GM12878 (cell line): ENCODE measurements around the gene GAB1. TPM values are rescaled to one million over a fixed set of nuclear protein-coding genes. Genes with fewer than 3 reads are reported as not detected.

Source experiments
- ATAC-seq: fragments of 200-7000 bp; cut with Tn5 transposase; 3 replicates; pipeline ENCODE4 v1.9.1; 2020; ENCODE audit warnings: mild to moderate bottlenecking, moderate library complexity
- BruUV-seq: library from RNA; stranded (reverse); fragments of 400-500 nt; replicated peaks from 2 replicates; lab custom pipeline; 2021; lab: Mats Ljungman, UMichigan
- CTCF ChIA-PET: fragments of 300-600 bp; sonication (Branson Sonifier 250); formaldehyde crosslinking; extraction: SDS; loops from one replicate; lab custom pipeline; 2021; ENCODE audit warnings: inconsistent platforms; lab: Yijun Ruan, JAX
- POLR2A ChIA-PET: fragments of 350-600 bp; formaldehyde crosslinking; extraction: SDS; loops from one replicate; lab custom pipeline; 2021; ENCODE audit warnings: inconsistent platforms; lab: Charles Lee
- RAD21 ChIA-PET: fragments of 300-600 bp; sonication (Branson Sonifier 250); formaldehyde crosslinking; loops from one replicate; lab custom pipeline; 2023; ENCODE audit warnings: antibody characterized with exemption; ENCODE audit not compliant: unreplicated experiment; lab: Charles Lee
- SMC1A ChIA-PET: fragments of 300-600 bp; sonication (Branson Sonifier 250); formaldehyde crosslinking; loops from one replicate; lab custom pipeline; 2023; ENCODE audit not compliant: unreplicated experiment, uncharacterized antibody; lab: Charles Lee
- DNase-seq: peaks from one replicate; pipeline ENCODE4 v3.0.0-alpha.2; 2011; ENCODE audit warnings: low read depth, low spot score
- FAIRE-seq: peaks from 3 replicates; lab custom pipeline; 2011; peaks lifted over from hg19 to GRCh38; lab: Jason Lieb, UNC
- H2AFZ ChIP-seq: 2 replicates; pipeline ENCODE4 v1.6.0; 2011; ENCODE audit warnings: low read depth, low read length, control low read depth; ENCODE audit not compliant: control insufficient read depth
- H3K27ac ChIP-seq: 2 replicates; pipeline ENCODE4 v1.5.1; 2011; ENCODE audit warnings: control low read depth; ENCODE audit not compliant: control insufficient read depth, insufficient read depth
- H3K27me3 ChIP-seq, 2 experiments: replicated peaks in 1 of 2; 2 replicates each; pipeline versions ENCODE4 v1.6.0 to v1.6.1; 2011; ENCODE audit warnings: low read length in 1 of 2; ENCODE audit not compliant: control insufficient read depth in 2 of 2, insufficient read depth in 2 of 2
- H3K36me3 ChIP-seq, 2 experiments: 2 replicates each; pipeline ENCODE4 v1.5.1; 2011; ENCODE audit warnings: low read length in 1 of 2; ENCODE audit not compliant: control insufficient read depth in 2 of 2, insufficient read depth in 2 of 2
- H3K4me1 ChIP-seq: 2 replicates; pipeline ENCODE4 v1.6.1; 2011; ENCODE audit warnings: mild to moderate bottlenecking, low read length, moderate library complexity, mixed read lengths; ENCODE audit not compliant: control insufficient read depth, insufficient read depth
- H3K4me2 ChIP-seq: 2 replicates; pipeline ENCODE4 v1.6.0; 2011; ENCODE audit warnings: control low read depth; ENCODE audit not compliant: control insufficient read depth, insufficient read depth
- H3K4me3 ChIP-seq: fragments of 200-600 bp; sonication (generic); 2 replicates; pipeline ENCODE4 v1.5.1; 2016
- H3K79me2 ChIP-seq: 2 replicates; pipeline ENCODE4 v1.6.0; 2011; ENCODE audit warnings: low read length; ENCODE audit not compliant: control insufficient read depth, insufficient read depth
- H3K9ac ChIP-seq: 2 replicates; pipeline ENCODE4 v1.8.0; 2011; ENCODE audit warnings: low read length, control low read depth, mixed read lengths; ENCODE audit not compliant: control insufficient read depth, insufficient read depth
- H3K9me3 ChIP-seq: replicated peaks from 3 replicates; pipeline ENCODE4 v1.5.1; 2011; ENCODE audit warnings: mild to moderate bottlenecking, low read length; ENCODE audit not compliant: control insufficient read depth, insufficient read depth
- H4K20me1 ChIP-seq: 2 replicates; pipeline ENCODE4 v1.6.0; 2011; ENCODE audit not compliant: control insufficient read depth, insufficient read depth
- BACH1 ChIP-seq: fragments of 450-650 bp; IDR thresholded peaks from 2 replicates; pipeline ENCODE4 v1.6.1; 2017; ENCODE audit warnings: mild to moderate bottlenecking, borderline replicate concordance
- DPF2 ChIP-seq: fragments of 450-650 bp; IDR thresholded peaks from 2 replicates; pipeline ENCODE4 v1.6.1; 2017; ENCODE audit warnings: mild to moderate bottlenecking
- HCFC1 ChIP-seq: fragments of 150-350 bp; IDR thresholded peaks from 2 replicates; pipeline ENCODE4 v1.6.1; 2014; ENCODE audit warnings: low read length
- HDGF ChIP-seq: fragments of 450-650 bp; IDR thresholded peaks from 2 replicates; pipeline ENCODE4 v1.6.1; 2016; ENCODE audit warnings: antibody characterized with exemption
- IKZF1 ChIP-seq: fragments of 450-650 bp; conservative IDR thresholded peaks from 2 replicates; pipeline ENCODE4 v1.6.1; 2017; ENCODE audit warnings: antibody characterized with exemption, mild to moderate bottlenecking
- IKZF2 ChIP-seq, 2 experiments: fragments of 450-650 bp; IDR thresholded peaks; 2 replicates each; pipeline ENCODE4 v1.6.1; 2017; ENCODE audit warnings: mild to moderate bottlenecking in 2 of 2, moderate library complexity in 2 of 2
- MEF2A ChIP-seq: IDR thresholded peaks from 2 replicates; pipeline ENCODE4 v1.6.1; 2011; ENCODE audit warnings: low read depth, mild to moderate bottlenecking, low read length, moderate library complexity; ENCODE audit not compliant: insufficient read depth
- NFIC ChIP-seq: IDR thresholded peaks from 2 replicates; pipeline ENCODE4 v1.6.1; 2012; ENCODE audit warnings: low read depth, mild to moderate bottlenecking, inconsistent platforms, low read length, moderate library complexity
- NR2C1 ChIP-seq: fragments of 450-650 bp; IDR thresholded peaks from 2 replicates; pipeline ENCODE4 v1.6.1; 2017; ENCODE audit warnings: antibody characterized with exemption, mild to moderate bottlenecking, moderate library complexity
- NR2F1 ChIP-seq: fragments of 450-650 bp; conservative IDR thresholded peaks from 2 replicates; pipeline ENCODE4 v1.6.1; 2017; ENCODE audit warnings: mild to moderate bottlenecking
- PAX8 ChIP-seq: fragments of 450-650 bp; IDR thresholded peaks from 2 replicates; pipeline ENCODE4 v1.6.1; 2017; ENCODE audit warnings: mild to moderate bottlenecking, moderate library complexity
- POLR2A ChIP-seq: IDR thresholded peaks from 2 replicates; pipeline ENCODE4 v1.6.1; 2011; ENCODE audit warnings: low read depth, mild to moderate bottlenecking, low read length
- RAD51 ChIP-seq: fragments of 450-650 bp; IDR thresholded peaks from 2 replicates; pipeline ENCODE4 v1.6.1; 2016; ENCODE audit warnings: moderate library complexity, mild to moderate bottlenecking, inconsistent platforms
- RELA ChIP-seq: fragments of 450-650 bp; IDR thresholded peaks from 2 replicates; pipeline ENCODE4 v1.8.0; 2014; ENCODE audit warnings: borderline replicate concordance; ENCODE audit not compliant: partially characterized antibody
- WGBS: methylation state at CpG from one replicate; pipeline ENCODE4 v1.1.6; 2016; ENCODE audit warnings: low lambda C conversion rate; ENCODE audit not compliant: insufficient replicate concordance, insufficient coverage; ENCODE audit errors: missing lambda C conversion rate; 5-methylcytosine and 5-hydroxymethylcytosine counted together
- in situ Hi-C: fragments of 300-500 bp; cut with MboI; formaldehyde crosslinking; loops from 9 replicates; pipeline ENCODE4 v1.14.3; 2018; ENCODE audit warnings: mixed read lengths
- intact Hi-C: fragments of 100-400 bp; cut with micrococcal nuclease; formaldehyde crosslinking; loops from one replicate; pipeline ENCODE4 v1.14.2; 2022; ENCODE audit not compliant: unreplicated experiment
- polyA plus RNA-seq, 11 experiments: library from polyadenylated mRNA; depleted of rRNA in 4 of 11; unstranded in 6 of 11; stranded (reverse) in 5 of 11; fragments of >200 nt; fragmentation: Nextera tagmentation in 4 of 11; fragmentation: Illumina TruSeq in 1 of 11; extraction: Ambion mirVana in 4 of 11; extraction: Trizol in 1 of 11; gene quantifications; 1 replicate in 1 of 11; 2 replicates in 10 of 11; pipeline versions ENCODE4 v1.2.1 to v1.2.3, GENCODE V29; 2011 to 2016; ENCODE audit warnings: inconsistent platforms in 2 of 11, missing spikeins in 2 of 11, low read depth in 1 of 11
- total RNA-seq, 4 experiments: library from RNA; depleted of rRNA in 3 of 4; stranded (reverse); fragments of >200 nt in 3 of 4; fragmentation: Illumina TruSeq in 1 of 4; extraction: Trizol in 1 of 4; gene quantifications; 2 replicates each; pipeline versions ENCODE4 v1.2.1 to v1.2.3, GENCODE V29; 2013 to 2021
- TF ChIP-seq, protein P1 (sequence below): fragments of 450-650 bp; IDR thresholded peaks from 2 replicates; pipeline ENCODE4 v1.6.1; 2017; ENCODE audit warnings: mild to moderate bottlenecking, low read depth, inconsistent platforms; ENCODE audit not compliant: poor library complexity, severe bottlenecking
- TF ChIP-seq, protein P2 (sequence below): IDR thresholded peaks from 2 replicates; pipeline ENCODE4 v1.6.1; 2012; ENCODE audit warnings: mild to moderate bottlenecking, low read depth, low read length

The GAB1 gene
- total and polyA plus RNA-seq, 10 of the 15 experiments (the other 5 are each of a cell fraction or from before 2014, with no cell fraction given) = 0.37 to 5.3 (median 3.2) TPM

- BruUV-seq = no TSS peak
- DNase-seq = no peak
- H3K9me3 ChIP-seq = no peaks in the 10 kb centered on the region
- H3K4me1 ChIP-seq = no peaks in the 10 kb centered on the region; the same call in 1 of the 2 replicates
- peak; percentile 66 for ATAC-seq
- H2AFZ ChIP-seq = peak overlapping the region; percentile 70
- in situ Hi-C loops (no loop called here), intact Hi-C loops (loop anchor here (1.0 to 5.0 kb wide), 4 partner anchors 23 to 149 kb away; no protein-coding TSS in a partner anchor)
- H4K20me1 ChIP-seq = peaks cover 2% of the 10 kb centered on the region; the same call in 1 of the 2 replicates
- peak overlapping the region; percentile 87 for H3K4me3 ChIP-seq
- no peaks in the 10 kb centered on the region; the same call in 1 of the 2 replicates for H3K79me2 ChIP-seq
- SMC1A ChIA-PET = interaction anchor here (0.8 to 8.0 kb wide), 14 partner anchors 9 to 134 kb away, joined by 3 to 62 read pairs (median 4); no protein-coding TSS in a partner anchor
- no peak for FAIRE-seq
- 5% methylated on average over 27 of the region's 85 CpGs for WGBS
- POLR2A ChIA-PET = interaction anchor here (2.2 to 9.7 kb wide), 3 partner anchors 19 to 66 kb away, joined by 12 to 94 read pairs (median 16); no protein-coding TSS in a partner anchor
- H3K9ac ChIP-seq = peak overlapping the region; percentile 28; the same call in 1 of the 2 replicates
- H3K4me2 ChIP-seq = peak overlapping the region; percentile 89
- H3K36me3 ChIP-seq = no peaks in the 10 kb centered on the region
- CTCF ChIA-PET = interaction anchor here (0.8 to 4.1 kb wide), 9 partner anchors 10 to 65 kb away, joined by 3 to 38 read pairs (median 4); no protein-coding TSS in a partner anchor
- no peak overlapping the region for H3K27ac ChIP-seq
- RAD21 ChIA-PET = interaction anchor here (0.6 to 5.7 kb wide), 10 partner anchors 12 to 176 kb away, joined by 3 to 61 read pairs (median 6); no protein-coding TSS in a partner anchor
- 0 out of 4 replicates have a peak, but pooled peaks cover 1 to 3% of the 10 kb centered on the region in 2 experiments for H3K27me3 ChIP-seq
- TF ChIP-seq HDGF = peak; percentile 45; the same call in 1 of the 2 replicates
- TF ChIP-seq IKZF2 (IDR thresholded peaks at IDR 0.05) = peak; percentile 69 to 74; a peak in 3 of 4 replicates
- TF ChIP-seq NR2F1 = peak; percentile 89
- TF ChIP-seq HCFC1 = peak; percentile 76
- TF ChIP-seq NFIC = no peak
- TF ChIP-seq NR2C1 = peak; percentile 50; the same call in 1 of the 2 replicates
- TF ChIP-seq BACH1 = no peak; the same call in 1 of the 2 replicates
- TF ChIP-seq DPF2 = no peak; the same call in 1 of the 2 replicates
- TF ChIP-seq IKZF1 = peak; percentile 77
- TF ChIP-seq MEF2A = no peak
- TF ChIP-seq, protein P1, sequence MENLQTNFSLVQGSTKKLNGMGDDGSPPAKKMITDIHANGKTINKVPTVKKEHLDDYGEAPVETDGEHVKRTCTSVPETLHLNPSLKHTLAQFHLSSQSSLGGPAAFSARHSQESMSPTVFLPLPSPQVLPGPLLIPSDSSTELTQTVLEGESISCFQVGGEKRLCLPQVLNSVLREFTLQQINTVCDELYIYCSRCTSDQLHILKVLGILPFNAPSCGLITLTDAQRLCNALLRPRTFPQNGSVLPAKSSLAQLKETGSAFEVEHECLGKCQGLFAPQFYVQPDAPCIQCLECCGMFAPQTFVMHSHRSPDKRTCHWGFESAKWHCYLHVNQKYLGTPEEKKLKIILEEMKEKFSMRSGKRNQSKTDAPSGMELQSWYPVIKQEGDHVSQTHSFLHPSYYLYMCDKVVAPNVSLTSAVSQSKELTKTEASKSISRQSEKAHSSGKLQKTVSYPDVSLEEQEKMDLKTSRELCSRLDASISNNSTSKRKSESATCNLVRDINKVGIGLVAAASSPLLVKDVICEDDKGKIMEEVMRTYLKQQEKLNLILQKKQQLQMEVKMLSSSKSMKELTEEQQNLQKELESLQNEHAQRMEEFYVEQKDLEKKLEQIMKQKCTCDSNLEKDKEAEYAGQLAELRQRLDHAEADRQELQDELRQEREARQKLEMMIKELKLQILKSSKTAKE = no peak
- TF ChIP-seq, protein P2, sequence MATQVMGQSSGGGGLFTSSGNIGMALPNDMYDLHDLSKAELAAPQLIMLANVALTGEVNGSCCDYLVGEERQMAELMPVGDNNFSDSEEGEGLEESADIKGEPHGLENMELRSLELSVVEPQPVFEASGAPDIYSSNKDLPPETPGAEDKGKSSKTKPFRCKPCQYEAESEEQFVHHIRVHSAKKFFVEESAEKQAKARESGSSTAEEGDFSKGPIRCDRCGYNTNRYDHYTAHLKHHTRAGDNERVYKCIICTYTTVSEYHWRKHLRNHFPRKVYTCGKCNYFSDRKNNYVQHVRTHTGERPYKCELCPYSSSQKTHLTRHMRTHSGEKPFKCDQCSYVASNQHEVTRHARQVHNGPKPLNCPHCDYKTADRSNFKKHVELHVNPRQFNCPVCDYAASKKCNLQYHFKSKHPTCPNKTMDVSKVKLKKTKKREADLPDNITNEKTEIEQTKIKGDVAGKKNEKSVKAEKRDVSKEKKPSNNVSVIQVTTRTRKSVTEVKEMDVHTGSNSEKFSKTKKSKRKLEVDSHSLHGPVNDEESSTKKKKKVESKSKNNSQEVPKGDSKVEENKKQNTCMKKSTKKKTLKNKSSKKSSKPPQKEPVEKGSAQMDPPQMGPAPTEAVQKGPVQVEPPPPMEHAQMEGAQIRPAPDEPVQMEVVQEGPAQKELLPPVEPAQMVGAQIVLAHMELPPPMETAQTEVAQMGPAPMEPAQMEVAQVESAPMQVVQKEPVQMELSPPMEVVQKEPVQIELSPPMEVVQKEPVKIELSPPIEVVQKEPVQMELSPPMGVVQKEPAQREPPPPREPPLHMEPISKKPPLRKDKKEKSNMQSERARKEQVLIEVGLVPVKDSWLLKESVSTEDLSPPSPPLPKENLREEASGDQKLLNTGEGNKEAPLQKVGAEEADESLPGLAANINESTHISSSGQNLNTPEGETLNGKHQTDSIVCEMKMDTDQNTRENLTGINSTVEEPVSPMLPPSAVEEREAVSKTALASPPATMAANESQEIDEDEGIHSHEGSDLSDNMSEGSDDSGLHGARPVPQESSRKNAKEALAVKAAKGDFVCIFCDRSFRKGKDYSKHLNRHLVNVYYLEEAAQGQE = no peak
- no peak for TF ChIP-seq PAX8
- no peak for TF ChIP-seq RELA
- no peak for TF ChIP-seq RAD51
- peak; percentile 41; the same call in 1 of the 2 replicates for TF ChIP-seq POLR2A
Measured at GRCh38 chr4:143335979-143336780, 496 bp upstream of the GAB1 start.
